ENCODE measurements around the gene NUDT5.

The NUDT5 gene

DNA sequence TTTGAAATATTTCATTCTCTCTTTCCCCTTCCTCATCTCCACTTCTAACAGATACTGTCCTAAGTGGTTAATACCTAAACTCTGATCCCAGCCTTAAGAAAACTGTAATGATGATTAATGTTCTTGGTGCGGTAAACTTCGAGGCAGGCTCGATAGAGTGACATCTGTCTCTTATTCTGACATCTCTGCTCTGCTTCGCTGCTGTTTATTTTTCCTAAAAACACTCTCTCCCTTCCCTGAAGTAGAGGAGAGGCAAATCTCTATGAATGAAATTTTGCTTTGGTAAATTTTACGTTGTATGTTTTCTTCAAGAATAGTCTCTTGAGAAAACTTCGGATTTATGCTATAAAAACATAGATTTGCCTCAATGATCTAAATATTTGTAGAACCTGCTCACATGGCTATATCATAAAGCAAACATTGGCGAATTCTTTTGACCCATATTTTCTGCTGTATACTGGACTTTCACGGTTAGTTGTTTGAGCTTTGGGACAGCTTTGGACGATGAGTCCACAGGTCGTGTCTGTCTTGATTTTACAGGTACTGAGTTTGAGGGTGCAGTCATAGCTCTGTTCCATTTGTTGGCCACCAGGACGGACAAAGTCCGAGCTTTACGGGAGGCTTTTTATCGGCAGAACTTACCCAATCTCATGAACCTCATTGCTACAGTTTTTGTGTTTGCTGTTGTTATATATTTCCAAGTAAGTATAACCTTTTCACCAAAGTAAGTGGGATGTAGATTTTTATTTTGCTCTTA lies 39.1 kb downstream of the NUDT5 start:
- Histone ChIP-seq H3K4me1 (ENCODE audit: insufficient read depth, poor library complexity, severe bottlenecking) (no peaks in the 10 kb centered on the region), H3K27ac (ENCODE audit: poor library complexity, severe bottlenecking) (no peak overlapping the region), H3K27me3 (ENCODE audit: insufficient read depth, poor library complexity, severe bottlenecking) (no peaks in the 10 kb centered on the region), H3K4me3 (ENCODE audit: severe bottlenecking) (no peak overlapping the region), H3K36me3 (ENCODE audit: low read depth) (peaks cover 47% of the 10 kb centered on the region), H3K9me3 (ENCODE audit: severe bottlenecking) (no peaks in the 10 kb centered on the region)
- no peak for ATAC-seq (ENCODE audit: low read depth)
- DNase-seq (ENCODE audit: low spot score), result no peak
- TF ChIP-seq, protein P1, sequence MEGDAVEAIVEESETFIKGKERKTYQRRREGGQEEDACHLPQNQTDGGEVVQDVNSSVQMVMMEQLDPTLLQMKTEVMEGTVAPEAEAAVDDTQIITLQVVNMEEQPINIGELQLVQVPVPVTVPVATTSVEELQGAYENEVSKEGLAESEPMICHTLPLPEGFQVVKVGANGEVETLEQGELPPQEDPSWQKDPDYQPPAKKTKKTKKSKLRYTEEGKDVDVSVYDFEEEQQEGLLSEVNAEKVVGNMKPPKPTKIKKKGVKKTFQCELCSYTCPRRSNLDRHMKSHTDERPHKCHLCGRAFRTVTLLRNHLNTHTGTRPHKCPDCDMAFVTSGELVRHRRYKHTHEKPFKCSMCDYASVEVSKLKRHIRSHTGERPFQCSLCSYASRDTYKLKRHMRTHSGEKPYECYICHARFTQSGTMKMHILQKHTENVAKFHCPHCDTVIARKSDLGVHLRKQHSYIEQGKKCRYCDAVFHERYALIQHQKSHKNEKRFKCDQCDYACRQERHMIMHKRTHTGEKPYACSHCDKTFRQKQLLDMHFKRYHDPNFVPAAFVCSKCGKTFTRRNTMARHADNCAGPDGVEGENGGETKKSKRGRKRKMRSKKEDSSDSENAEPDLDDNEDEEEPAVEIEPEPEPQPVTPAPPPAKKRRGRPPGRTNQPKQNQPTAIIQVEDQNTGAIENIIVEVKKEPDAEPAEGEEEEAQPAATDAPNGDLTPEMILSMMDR (IDR thresholded peaks at IDR 0.05; ENCODE audit: poor library complexity, severe bottlenecking), result no peak

GRCh38 chr10:12154516-12154915 lies 41.2 kb downstream of the NUDT5 start:
- ATAC-seq (ENCODE audit: low read depth), result no peak
- TF ChIP-seq, protein P1 (IDR thresholded peaks at IDR 0.05; ENCODE audit: poor library complexity, severe bottlenecking), result no peak
- peaks cover 32% of the 10 kb centered on the region for H3K36me3 ChIP-seq (ENCODE audit: low read depth)

DNA sequence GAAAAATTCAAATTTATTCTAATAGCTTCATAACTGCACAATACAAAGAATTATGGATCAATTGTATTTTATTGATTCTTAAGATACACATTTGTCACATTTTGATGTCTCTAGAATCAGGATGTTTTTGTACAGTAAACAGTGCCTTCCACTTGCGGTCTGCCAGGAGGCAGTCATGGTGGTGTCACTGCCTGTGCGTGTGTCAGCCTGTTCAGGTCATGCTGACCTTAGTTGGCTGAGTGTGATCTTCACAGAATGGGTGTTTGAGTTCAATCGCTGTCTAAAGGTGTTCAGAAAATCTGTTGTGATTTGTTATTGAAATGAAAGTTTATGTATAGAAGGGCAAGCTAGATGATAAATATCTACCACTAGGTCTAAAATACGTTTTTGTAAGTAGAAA lies 45.5 kb downstream of the NUDT5 start:
- no peak overlapping the region for H3K4me3 ChIP-seq (ENCODE audit: severe bottlenecking)
- TF ChIP-seq, protein P1 (IDR thresholded peaks at IDR 0.05; ENCODE audit: poor library complexity, severe bottlenecking), result no peak
- H3K36me3 ChIP-seq (ENCODE audit: low read depth), result peaks cover 16% of the 10 kb centered on the region
- DNase-seq (ENCODE audit: low spot score), result no peak
- H3K27ac ChIP-seq (ENCODE audit: poor library complexity, severe bottlenecking), result no peak overlapping the region
- no peaks in the 10 kb centered on the region for H3K4me1 ChIP-seq (ENCODE audit: insufficient read depth, poor library complexity, severe bottlenecking)
- H3K27me3 ChIP-seq (ENCODE audit: insufficient read depth, poor library complexity, severe bottlenecking), result no peaks in the 10 kb centered on the region
- no peaks in the 10 kb centered on the region for H3K9me3 ChIP-seq (ENCODE audit: severe bottlenecking)
- ATAC-seq (ENCODE audit: low read depth), result no peak

More at GRCh38 chr10:12154516-12154915, 41.2 kb downstream of the NUDT5 start:
- no peaks in the 10 kb centered on the region for H3K9me3 ChIP-seq (ENCODE audit: severe bottlenecking)
- H3K4me3 ChIP-seq (ENCODE audit: severe bottlenecking), result no peak overlapping the region
- DNase-seq (ENCODE audit: low spot score), result no peak
- H3K27me3 ChIP-seq (ENCODE audit: insufficient read depth, poor library complexity, severe bottlenecking), result no peaks in the 10 kb centered on the region
- no peak overlapping the region for H3K27ac ChIP-seq (ENCODE audit: poor library complexity, severe bottlenecking)
- no peaks in the 10 kb centered on the region for H3K4me1 ChIP-seq (ENCODE audit: insufficient read depth, poor library complexity, severe bottlenecking)

GRCh38 chr10:12144538-12144937 lies 51.2 kb downstream of the NUDT5 start:
- H3K4me1 ChIP-seq (ENCODE audit: insufficient read depth, poor library complexity, severe bottlenecking), result no peaks in the 10 kb centered on the region
- no peaks in the 10 kb centered on the region for H3K9me3 ChIP-seq (ENCODE audit: severe bottlenecking)
- H3K27ac ChIP-seq (ENCODE audit: poor library complexity, severe bottlenecking), result no peak overlapping the region
- DNase-seq (ENCODE audit: low spot score) (no peak), ATAC-seq (ENCODE audit: low read depth) (no peak)
- H3K4me3 ChIP-seq (ENCODE audit: severe bottlenecking), result no peak overlapping the region
- peaks cover 43% of the 10 kb centered on the region for H3K36me3 ChIP-seq (ENCODE audit: low read depth)
- no peaks in the 10 kb centered on the region for H3K27me3 ChIP-seq (ENCODE audit: insufficient read depth, poor library complexity, severe bottlenecking)
- TF ChIP-seq, protein P1 (IDR thresholded peaks at IDR 0.05; ENCODE audit: poor library complexity, severe bottlenecking), result no peak

- Histone ChIP-seq H3K27ac (ENCODE audit: poor library complexity, severe bottlenecking) (no peak overlapping the region), H3K27me3 (ENCODE audit: insufficient read depth, poor library complexity, severe bottlenecking) (no peaks in the 10 kb centered on the region), H3K4me3 (ENCODE audit: severe bottlenecking) (no peak overlapping the region), H3K36me3 (ENCODE audit: low read depth) (peaks cover 68% of the 10 kb centered on the region), H3K9me3 (ENCODE audit: severe bottlenecking) (no peaks in the 10 kb centered on the region), H3K4me1 (ENCODE audit: insufficient read depth, poor library complexity, severe bottlenecking) (no peaks in the 10 kb centered on the region)
- TF ChIP-seq, protein P1 (IDR thresholded peaks at IDR 0.05; ENCODE audit: poor library complexity, severe bottlenecking), result no peak
- ATAC-seq (ENCODE audit: low read depth) (no peak), DNase-seq (ENCODE audit: low spot score) (no peak)
Observed at GRCh38 chr10:12140038-12140437, 55.7 kb downstream of the NUDT5 start.
